Measurements from ENCODE around the gene DIP2C.

The DIP2C gene

DNA sequence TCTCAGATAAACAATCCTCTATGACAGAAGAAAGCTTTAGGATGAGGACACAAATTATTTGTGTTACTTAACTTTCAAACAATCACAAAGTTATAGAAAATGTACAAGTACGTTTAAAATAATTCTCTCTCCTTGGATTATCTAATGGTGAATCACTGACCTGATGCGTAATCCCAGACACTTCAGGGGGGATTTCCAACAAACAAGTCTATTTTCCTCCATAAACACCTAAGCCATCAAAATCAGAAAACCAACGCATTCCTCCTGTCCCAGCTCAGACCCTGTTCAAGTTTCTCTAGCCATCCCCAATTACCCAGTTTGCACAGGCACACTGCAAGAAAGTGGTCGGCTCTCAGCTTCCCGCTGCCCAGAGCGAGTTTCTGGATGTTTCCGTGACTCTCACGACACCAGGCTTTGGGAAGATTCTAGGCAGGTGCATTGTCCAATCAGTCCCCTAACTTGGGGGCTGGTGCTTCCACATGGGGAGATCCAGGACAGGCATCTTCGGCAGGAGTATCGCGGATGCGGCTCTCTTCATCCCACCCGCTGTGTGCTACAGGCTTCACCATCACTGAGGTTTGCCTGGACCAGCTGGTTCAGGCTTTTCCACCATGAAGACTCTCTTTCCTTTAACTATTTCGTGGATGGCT lies 354.2 kb downstream of the DIP2C start:
- TF ChIP-seq, protein P1, sequence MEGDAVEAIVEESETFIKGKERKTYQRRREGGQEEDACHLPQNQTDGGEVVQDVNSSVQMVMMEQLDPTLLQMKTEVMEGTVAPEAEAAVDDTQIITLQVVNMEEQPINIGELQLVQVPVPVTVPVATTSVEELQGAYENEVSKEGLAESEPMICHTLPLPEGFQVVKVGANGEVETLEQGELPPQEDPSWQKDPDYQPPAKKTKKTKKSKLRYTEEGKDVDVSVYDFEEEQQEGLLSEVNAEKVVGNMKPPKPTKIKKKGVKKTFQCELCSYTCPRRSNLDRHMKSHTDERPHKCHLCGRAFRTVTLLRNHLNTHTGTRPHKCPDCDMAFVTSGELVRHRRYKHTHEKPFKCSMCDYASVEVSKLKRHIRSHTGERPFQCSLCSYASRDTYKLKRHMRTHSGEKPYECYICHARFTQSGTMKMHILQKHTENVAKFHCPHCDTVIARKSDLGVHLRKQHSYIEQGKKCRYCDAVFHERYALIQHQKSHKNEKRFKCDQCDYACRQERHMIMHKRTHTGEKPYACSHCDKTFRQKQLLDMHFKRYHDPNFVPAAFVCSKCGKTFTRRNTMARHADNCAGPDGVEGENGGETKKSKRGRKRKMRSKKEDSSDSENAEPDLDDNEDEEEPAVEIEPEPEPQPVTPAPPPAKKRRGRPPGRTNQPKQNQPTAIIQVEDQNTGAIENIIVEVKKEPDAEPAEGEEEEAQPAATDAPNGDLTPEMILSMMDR (IDR thresholded peaks at IDR 0.05; ENCODE audit: low read length, missing control alignments): no peak
- no peak for DNase-seq (ENCODE audit: low read depth)

DNA sequence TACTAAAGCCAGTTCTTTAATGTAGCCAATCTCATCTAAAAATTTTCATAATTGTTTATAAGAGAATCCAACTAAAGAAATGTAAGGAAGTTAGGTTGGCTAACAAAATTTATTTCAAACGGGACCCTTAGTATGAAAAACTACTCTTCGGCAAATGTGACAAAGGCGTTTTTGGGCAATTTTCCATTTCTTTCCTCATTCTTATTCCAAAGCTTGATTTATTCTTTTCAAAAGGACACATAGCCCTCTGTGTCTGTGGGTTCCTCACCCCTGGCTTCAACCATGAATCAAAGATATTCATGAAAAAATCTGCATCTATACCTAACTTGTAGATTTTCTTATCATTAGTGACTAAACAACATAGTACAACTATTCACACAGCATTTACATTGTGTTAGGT lies 358.3 kb downstream of the DIP2C start:
- TF ChIP-seq, protein P1 (IDR thresholded peaks at IDR 0.05; ENCODE audit: low read length, missing control alignments): no peak
- H3K4me3 ChIP-seq (replicated peaks; ENCODE audit: low read depth, low read length): no peak overlapping the region
- no peak for DNase-seq (ENCODE audit: low read depth)

More for the DNA sequence above, 354.2 kb downstream of the DIP2C start:
- no peak overlapping the region for H3K4me3 ChIP-seq (replicated peaks; ENCODE audit: low read depth, low read length)

DNA sequence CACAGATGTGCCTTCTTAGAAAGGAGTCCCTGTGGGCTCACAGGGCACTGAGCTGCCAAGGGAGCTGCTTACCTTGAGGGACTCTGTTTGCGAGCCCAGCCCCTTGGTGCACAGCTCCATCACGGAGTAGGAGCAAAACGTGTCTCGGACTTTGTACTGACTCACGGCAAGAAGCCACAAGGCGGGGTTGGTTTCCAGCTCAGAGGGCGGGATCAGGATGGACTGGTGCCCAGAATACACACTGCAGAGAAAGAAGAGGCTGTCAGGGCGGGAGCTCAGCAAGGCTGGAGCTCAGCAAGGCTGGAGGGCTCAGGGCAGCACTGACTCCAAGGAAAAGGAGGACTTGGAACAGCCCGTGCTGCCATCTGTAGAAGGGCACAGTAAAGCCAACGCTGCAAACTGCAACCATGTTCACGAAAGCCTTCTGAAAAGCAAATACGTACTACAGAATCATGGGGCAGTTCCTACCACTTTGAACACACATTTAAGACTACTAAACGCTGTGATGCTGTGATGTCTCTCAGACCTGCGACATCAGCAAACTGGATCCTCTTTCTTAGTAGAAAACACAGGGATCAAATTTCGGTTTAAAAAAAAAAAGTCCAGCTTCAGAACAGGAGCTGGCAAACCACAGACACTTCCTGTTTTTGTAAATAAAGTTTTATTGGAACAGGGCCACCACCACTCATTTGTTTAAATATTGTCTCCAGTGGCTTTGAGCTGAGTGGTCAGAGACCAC lies 359.9 kb downstream of the DIP2C start:
- TF ChIP-seq, protein P1 (IDR thresholded peaks at IDR 0.05; ENCODE audit: low read length, missing control alignments): peak; percentile 24
- H3K4me3 ChIP-seq (replicated peaks; ENCODE audit: low read depth, low read length): peak overlapping the region; percentile 32
- DNase-seq (ENCODE audit: low read depth): peak; percentile 94

DNA sequence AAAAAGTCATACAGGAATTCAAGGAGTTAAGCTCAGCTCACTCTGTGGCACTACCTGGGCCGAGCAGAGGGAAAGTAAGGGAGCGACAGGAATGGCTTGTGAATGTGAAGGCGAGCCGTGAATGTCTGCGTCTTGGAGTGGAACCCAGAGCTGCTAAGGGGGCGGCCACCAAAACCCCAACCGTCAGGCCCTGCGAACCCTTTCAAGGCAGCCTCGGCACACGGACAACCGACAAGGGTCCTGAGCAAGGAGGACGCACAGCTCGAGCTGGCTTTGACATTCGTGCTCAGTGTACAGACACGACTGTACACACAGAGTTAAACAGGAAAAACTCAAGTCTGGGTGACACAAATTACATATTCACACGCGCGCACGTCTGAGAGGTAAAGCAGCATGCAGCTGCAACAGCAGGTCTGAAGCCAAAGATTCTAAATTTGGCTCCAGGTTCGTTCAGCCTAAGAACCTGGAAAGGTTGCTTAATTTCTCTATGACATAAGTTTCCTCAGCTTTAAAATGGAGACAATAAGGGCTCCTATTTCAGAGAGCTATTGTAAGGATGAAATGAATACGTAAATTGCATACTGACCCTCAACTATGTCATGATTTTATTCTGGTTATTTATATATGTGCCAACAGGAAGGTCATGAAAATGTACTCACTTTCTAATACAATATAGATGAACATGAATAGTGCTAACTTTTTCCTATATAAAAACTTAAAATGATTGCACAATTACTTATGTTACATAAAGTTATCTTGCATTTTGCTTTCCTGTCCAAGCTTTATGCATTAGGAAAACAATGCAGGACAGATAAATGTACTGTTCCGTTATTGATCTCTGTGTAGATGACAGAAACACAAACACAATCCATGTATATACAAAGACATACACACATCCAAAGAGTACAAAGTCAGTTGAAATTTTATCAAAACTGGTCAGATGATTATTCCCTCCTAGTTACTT lies 361.3 kb downstream of the DIP2C start:
- no peak overlapping the region for H3K4me3 ChIP-seq (replicated peaks; ENCODE audit: low read depth, low read length)
- TF ChIP-seq, protein P1 (IDR thresholded peaks at IDR 0.05; ENCODE audit: low read length, missing control alignments): no peak
- peak; percentile 17 for DNase-seq (ENCODE audit: low read depth)

DNA sequence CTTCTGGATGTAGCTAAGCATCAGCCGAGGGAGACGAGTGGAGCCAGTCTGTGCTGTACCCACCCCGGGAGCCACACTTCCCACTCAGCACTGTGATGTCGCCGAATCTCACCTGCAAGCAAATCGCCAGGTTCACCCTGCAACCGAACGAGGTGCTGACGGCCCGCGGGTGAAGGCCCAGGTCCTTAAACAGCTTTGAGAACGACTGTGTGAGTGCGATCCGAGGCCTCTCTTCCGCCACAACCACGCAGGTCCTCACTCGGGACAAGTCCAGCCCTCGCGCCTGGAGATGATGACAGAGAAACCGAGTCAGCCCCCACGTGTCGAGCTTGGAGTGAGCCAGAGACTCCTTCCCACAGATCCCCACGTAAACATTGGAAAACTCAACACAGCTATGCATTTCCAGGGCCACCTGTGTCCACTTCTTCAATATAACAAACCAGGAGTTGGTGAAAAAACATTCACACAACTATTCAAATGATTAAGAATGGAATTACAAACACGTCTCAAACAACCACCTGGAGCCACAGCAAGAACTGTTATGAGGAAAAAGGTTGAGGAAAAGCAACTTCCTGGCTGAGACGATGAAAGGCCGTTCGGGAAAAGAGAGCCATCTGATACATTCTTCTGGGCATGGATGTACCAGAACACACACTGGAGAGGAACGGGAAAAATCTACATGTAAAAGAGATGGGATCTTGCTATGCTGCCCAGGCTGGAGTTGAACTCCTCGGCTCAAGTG lies 362.4 kb downstream of the DIP2C start:
- no peak overlapping the region for H3K4me3 ChIP-seq (replicated peaks; ENCODE audit: low read depth, low read length)
- TF ChIP-seq, protein P1 (IDR thresholded peaks at IDR 0.05; ENCODE audit: low read length, missing control alignments): no peak
- DNase-seq (ENCODE audit: low read depth): no peak

DNA sequence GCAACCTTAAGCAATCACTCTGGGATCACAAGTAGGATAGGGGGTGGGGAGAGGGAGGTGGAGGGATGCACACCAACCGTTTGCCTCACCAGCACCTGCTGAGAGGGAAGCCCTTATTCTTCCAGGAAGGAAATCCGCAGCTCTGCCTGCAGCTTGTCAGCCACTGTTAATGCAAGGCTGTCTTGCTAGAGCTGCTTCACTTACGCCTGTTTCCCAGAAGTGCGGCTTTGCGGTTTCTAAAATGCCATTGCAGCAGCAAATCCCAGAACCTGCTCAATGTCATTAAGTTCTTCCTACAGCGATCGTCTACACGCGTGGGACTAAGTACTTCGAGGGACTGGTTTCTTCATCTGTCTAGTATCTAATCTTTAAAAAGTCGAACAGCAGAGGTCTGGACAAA lies 363.1 kb downstream of the DIP2C start:
- TF ChIP-seq, protein P1 (IDR thresholded peaks at IDR 0.05; ENCODE audit: low read length, missing control alignments): no peak
- no peak overlapping the region for H3K4me3 ChIP-seq (replicated peaks; ENCODE audit: low read depth, low read length)
- no peak for DNase-seq (ENCODE audit: low read depth)

All from fibroblast of pulmonary artery (primary cell).